Measurements from ENCODE around the gene CLEC16A.

CLEC16A gene

DNA sequence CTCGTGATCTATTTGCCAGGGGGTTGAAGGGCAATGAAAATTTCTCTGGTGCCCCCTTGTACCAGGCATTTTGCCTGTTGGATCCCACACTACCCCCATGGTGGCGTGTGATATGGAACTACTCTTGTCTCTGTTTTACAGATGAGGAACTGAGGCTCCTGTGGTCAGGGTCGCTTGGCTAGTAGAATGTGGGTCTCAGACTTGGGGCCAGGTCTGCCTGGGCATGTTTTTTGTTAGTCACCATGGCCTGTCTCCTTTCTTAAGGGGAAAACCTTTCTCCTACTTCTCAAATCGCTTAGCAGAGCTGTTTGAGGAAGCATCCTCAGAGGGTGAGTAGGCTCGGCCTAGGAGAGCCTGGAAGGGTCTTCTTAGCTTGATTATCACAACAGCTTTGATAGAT is 51.2 kb downstream of the CLEC16A start:
- DNase-seq: no peak

DNA sequence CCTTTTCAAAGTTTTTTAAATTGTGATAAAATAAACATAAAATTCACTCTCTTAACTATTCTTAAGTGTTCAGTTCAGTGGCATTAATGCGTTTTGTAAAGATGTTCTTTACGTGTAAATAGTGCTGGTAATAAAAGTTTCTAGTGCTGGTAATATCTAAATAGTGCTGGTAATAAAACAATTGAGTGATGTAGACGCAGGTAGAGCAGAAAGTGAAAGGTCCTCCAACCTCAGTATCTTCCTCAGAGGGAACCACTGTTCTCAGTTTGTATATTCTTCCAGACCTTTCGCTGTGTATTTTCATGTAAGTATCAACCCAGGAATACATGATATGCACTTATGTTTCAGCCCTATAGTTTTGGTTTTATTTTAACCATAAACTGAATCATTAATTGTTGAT is 53.1 kb downstream of the CLEC16A start:
- DNase-seq: no peak

DNA sequence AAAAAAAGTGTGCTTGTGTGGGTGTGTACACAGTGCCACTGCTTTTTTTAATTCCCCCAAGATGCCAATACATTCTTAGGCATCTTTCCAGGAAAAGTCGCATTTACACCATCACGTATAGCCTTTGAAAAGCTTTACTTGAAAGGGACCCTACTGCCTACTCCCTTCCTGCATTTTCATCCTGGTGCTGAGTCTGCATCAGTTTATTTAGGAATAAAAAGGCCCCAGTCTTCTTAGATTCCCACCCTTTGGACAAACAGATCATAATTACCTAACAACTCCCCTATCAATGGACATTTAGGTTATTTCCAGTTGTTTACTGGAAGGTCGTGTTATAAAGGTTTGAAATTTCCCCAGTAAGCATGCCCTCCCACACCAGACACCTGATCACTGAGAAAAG is 54.9 kb downstream of the CLEC16A start:
- DNase-seq: no peak

DNA sequence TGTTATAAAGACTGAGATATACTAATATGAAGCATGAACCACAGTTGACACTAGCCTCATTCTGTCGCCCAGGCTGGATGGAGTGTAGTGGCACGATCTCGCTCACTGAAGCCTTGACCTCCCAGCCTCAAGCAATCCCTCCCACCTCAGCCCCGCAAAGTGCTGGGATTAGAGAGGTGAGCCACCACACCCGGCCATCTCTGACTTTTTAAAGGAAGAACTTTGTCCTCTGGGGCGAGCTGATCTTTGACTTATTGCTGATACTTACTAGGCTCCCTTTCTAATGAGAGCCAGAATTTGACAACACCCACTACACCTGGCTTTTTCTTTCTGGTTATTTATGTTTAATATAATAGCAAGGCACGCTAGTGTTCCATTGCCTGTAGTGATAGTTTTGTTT is 57.2 kb downstream of the CLEC16A start:
- DNase-seq: no peak

DNA sequence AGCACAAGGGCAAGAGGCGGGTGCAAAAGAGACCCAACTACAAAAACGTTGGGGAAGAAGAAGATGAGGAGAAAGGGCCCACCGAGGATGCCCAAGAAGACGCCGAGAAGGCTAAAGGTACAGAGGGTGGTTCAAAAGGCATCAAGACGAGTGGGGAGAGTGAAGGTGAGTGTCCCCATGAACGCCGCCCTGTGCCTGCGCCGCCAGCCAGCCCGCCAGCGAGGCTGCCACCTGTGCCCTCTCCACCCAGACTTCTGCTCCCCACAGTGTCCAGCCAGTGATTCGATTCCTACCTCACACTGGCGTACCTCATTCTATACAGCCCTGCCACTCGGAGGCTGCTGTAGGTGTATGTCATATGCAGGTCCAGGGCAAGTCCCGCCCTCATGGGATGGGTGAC is 58.8 kb downstream of the CLEC16A start:
- no peak for DNase-seq

DNA sequence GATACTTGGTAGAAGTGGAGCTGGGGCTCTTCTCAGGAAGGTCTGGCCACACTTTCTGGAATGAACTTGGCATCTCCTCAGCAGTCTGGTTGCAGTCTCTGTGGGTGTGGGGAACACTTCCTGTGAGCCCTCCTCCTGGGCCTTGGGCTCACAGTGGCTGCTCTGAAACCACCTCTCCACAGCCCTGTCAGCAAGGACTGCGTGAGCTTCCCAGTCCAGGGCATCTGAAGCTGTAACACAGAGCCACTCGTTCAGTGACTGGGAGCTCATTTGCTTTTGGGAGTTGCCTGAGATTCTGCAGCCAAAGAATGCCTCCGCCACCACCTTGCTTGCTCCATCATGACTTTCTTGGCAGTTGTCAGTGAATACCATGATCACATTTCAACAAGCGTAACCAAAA is 60.0 kb downstream of the CLEC16A start:
- no peak for DNase-seq

DNA sequence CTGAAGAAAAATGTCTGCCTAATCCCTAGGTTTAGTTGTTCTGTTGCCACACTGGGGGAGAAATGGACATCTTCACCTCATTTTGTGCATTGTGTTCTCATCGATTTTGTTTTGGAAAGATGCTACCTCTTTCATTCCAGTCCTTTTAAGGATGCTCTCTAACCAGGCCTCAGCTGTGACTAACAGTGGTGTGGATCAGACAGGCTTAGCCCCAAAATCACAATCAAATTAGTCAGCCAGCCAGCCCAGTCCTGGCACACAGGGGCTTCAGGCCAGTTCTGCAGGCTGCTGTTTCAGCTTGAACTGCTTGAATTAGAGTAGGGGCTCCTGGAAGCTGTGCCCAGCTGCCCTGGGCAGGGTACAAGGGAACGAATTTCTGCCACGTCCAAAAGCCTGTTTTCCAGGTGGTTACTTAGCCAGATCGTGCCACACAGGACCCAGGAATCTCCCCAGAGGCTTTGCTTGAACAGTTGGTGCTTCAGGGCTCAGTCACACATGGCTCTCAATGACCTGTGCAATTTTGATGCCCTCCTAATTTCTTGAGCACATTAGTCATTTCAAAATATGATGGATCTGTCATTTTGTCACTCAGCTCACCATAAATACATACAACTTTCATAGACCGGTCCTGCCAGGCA is 60.7 kb downstream of the CLEC16A start:
- peak; percentile 30 for DNase-seq

DNA sequence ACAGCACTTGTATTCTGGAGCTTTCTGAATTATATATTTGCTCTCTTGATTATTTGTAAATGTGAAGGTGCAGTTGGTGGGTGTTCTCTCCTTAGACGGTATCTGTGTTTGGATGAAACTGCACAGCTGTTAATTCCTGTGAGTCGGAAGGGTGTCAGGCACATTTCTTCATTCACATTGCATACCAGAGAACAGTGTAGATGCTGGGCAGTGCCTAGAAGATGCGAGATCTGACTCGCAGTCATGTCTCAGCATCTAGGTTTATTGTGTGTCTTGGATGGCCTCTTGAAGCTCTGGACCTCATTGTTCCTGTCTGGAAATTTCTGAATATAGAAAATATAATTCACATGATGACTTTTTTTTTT is 61.2 kb downstream of the CLEC16A start:
- no peak for DNase-seq

DNA sequence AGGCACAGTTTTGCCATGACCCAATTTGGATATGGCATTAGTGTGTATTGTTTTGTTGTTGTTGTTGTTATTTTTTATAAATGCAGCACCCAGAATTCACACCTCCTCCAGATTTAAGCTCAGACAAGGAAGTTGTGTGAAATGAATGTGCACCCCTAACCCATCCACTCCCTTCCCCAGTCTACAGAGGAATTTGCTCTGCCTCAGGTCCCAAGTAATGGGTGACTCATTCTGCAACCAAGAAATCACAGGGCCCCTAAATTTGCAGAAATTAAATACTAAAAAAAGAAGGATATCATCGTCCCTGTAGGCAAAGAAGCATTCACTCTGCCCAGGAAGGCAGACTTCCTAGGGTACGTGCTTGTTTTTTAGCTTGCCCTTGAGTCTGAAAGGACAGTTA is 62.3 kb downstream of the CLEC16A start:
- DNase-seq: peak; percentile 50

DNA sequence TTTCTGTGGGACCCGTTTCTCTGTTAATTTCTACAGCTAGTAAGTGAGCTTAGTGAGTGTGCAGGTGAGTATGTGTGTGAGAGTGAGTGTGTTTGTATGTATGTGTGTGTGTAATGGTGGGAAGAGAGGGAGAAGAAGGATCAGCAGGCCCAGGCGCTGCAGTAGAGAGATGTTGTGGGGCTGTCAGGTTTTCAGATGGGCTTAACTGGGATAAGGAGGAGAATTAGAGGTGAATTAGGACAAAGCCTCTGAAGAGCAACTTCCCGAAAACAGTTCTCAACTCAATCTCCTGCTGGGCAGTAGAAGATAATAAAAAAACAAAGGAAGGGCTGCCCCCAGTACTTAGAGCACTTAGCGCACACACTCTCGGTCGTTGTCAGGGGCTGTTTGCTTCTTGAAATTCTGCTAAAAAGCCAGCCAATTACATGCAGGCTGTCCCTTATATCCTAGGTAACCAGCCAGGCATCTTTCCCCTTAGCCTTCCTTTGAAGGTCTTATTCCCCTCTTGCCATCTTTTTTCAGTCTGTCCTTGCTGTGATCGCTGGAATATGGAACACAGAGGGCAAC is 63.4 kb downstream of the CLEC16A start:
- no peak for DNase-seq

DNA sequence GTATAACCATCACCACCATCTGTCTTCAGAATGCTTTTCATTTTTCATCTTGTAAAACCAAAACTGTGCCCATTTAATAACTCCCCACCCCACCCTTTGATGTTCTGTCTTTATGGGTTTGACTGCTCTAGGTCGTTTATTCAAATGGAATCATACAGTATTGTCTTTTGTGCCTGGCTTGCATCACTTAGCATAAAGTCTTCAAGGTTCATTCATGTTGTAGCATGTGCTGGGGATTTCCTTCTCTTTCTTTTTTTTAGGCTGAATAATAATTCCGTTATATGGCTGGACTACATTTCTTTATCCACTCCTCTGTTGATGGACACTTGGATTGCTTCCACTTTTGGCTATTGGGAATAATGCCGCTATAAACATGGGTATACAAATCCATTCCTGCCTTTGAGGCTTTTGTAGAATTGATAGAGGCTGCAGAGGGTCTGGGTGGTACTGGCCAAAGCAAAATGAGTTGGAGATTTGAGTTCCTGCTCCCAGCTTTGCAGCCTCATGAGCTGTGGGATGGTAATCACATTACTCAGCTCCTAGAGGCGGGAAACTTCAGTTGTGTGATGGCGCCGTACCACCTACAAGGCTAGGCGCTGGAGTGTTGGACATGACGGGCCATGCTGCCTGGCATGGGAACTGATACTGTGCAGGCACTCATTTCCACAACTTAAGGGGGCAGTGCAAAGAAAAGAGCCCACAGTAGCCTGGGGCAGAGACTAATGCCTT is 64.8 kb downstream of the CLEC16A start:
- DNase-seq: no peak

DNA sequence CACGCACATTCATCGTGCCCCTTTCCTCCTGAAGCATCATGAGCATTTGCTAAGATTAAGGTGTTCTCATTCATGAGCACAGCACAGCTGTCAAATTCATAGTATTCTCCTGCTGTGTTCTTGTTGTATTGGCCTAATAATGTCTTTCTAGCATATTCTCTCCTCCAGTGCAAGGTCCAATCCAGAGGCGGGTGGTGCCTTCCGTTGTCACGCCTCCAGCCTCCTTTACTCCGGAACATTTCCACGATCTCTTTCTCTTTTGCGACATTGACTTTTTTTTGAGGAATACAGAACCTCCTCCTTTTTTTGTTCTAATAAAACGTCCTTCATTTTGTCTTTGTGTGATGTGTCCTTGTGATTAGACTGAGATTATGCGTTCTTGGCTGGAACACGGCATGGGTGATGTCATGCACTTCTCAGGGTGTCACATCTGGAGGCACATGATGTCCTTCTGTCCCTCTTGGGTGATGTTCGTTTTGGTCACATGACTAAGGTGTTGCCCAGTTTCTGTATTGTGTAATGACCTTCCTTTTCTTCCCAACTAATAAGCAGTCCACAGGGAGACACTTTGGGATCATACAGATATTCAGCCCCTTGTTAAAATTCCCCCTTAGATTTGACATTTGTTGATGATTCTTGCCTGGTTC is 66.3 kb downstream of the CLEC16A start:
- no peak for DNase-seq

DNA sequence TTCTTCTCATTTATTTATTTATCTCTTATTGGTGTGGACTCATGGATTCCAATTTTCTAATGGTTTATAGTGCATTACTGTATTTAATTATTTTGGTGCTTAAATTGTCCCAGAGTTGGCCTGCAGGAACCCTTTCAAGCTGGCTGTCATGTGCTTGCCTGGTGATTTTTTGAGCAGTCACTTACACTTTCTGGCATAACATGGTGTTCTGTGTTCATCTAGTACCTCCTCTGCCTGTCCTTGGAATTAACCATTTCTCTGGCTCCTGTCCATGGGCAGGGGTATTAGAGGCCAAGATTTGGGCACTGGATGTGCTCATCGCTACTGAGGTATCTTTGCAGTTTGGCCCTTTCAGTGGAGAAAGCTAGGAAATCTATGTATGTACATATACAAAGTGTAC is 67.0 kb downstream of the CLEC16A start:
- no peak for DNase-seq

DNA sequence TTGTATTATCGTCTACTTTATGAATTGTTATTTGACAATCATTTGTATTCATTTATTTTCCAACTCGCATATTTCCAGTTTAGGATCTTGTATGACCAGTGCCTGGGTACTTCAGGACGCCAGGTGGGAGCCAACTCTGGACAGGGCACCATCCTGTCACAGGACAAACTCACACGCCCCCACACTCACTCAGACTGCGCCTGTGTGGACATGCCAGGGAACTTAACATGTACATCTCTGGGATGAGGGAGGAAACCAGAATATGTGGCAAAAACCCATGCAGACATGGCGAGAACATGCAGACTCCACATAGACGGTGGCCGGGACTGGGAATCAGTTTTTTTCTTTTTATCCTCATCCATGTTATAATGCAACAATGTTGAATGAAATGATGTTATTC is 68.5 kb downstream of the CLEC16A start:
- no peak for DNase-seq

DNA sequence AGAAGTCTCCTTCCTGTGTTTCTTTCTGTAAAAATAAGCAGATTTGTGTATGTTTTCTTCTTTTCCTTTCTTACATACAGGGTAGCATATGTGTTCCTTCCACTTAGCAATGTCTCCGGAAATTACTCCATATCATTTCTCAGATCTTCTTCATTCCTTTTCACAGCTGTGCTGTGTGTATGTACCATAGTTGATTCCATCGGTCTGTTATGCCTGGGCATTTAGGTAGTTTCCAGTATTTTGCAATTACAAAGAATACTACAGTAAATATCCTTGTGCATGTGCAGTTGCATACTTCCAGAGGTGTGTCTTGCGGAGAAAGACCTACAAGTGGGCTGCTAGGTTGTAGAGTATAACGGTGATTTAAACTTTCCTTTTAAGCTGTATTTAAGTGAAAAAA is 69.8 kb downstream of the CLEC16A start:
- no peak for DNase-seq

DNA sequence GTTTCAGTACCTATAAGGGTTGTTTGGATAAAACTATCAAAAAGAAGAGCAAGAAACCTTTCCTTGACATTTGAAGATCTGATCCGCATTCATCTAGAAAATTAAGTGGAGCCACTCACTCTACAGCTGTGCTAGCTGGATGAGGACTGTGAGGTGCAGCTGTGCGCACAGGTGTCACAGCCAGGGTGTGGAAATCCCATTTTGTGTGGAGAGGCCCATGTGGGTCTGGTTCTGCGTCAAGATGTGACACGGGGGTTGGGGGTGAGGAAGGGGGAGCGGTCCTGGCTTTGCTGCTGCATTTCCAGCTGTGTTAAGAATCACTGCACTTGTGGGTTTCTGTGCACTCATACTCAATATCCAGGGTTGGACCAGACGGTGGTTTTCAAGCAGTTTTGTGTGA is 70.7 kb downstream of the CLEC16A start:
- no peak for DNase-seq

DNA sequence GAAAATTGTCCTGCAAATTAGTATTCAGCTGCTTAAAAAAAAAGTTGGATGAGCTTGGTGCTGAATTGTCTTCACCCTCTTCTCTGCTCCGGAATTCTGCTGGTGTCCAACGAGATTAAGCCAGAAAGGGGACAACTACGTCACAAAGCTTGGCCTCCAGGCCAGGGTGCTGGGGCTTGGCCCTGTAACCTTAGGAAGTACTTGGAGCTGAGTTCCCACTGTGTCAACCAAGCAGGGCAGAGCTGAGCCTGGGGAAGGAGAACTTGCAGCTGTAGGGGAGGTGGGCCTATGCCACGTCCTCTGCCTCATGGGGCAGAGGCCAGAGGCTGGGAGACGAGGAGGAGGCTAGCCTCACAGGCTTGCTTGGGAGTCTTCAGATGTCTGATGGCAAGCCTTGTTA is 71.2 kb downstream of the CLEC16A start:
- no peak for DNase-seq

DNA sequence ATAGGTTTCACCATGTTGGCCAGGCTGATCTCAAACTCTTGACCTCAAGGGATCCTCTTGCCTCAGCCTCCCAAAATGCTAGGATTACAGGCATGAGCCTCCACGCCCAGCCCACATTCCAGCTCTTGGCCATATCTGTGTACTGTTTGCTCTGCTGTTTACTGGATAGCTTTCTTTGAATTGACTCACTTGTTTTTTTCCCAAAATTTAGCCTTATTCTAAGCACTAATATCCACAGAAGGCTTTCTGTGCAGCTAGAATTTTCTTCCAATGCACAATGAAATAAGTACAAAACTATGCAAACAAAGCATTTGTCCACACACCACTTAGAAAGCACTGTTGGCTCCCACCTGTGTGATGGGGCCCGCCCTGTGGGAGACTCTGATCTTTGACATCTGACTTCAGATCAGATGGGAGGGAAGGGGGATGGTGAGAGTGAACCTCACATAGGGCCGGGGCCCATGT is 72.2 kb downstream of the CLEC16A start:
- no peak for DNase-seq

DNA sequence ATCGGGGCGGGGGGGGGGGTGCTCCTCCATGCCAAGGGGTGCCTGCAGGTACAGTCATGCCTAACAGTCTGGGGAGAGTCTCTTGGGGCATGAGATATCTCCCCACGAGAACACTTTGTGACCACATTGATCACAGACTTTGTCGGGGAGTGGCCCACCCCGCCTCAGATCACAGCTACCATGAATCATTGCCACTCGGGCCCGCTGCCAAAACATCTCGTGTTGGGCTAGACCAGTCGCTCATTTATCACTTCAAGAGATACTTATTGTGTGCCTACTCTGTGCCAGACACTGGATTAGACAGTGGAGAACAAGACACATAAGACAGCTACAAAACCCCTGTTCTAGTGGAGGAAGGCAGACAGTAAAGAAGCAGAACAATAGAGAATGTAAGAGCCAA is 72.6 kb downstream of the CLEC16A start:
- no peak for DNase-seq

DNA sequence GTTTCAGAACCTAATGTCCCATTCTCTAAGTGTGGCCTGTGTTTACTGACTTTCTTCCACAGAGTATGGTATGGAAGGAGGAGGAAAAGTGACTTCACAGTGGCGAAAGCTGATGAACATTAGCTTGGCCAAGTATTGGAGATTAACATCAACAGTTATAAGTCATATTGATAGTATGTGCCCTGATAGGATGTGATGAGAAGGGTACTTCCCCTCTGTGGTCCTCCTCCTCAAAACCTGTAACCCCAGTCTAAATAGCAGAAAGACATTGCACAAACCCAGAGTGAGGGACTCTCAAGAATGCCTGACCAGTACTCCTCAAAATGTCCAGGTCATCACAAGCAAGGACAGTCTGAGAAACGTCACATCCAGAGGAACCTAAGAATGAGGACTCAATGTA is 73.1 kb downstream of the CLEC16A start:
- no peak for DNase-seq

DNA sequence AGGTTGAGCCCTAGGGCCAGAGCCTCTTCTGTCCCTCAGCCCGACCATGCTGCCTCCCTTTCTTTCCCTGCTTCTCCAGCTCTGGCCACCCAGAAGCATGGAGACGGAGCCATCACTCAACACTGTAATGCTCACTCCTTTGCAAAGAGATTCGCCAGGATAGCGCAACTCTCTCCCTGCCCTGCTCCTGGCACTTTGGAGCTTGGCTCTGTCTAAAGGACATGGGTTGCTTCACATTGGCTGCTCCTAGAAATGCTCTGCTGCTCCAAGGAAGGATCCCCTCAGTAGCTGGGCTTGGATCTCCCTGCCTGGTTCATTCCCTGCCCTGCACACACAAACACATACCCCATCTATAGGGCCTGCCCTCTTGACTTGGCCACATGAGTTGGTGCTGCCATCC is 76.0 kb downstream of the CLEC16A start:
- DNase-seq: no peak

DNA sequence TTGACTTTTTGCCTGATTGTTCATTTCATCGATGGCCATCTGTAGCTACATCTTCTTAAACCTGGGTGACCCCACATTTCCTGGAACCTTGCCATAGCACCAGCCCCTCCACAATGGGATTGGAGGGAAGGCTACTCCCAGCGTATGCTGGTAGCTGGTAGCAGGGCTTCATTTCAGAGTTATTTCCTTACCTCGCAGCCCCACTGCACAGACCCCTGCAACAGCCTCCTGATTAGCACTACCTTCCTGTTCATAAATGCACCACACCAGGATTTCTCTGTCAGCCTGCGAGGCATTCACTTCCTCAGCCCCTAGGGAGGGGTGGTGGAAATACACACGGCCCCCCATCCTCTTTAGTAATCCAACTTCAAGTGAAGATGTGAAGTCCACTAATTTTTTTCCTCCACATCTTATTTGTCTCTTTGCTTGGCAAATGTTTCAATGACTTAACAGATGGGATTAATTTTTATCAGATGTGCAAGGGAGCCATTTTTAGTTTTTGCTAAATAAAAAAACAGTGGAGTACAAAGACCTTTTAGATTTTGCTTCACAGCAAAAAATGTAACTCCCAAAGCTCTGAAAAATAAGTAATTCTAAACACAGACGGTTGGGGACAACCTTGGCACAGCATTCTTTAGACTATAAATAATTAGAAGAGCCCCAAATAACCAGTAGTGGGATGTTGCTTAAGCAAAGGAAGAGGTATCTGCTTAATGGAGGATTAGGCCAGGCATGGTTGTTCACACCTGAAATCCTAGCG is 76.6 kb downstream of the CLEC16A start:
- DNase-seq: no peak

DNA sequence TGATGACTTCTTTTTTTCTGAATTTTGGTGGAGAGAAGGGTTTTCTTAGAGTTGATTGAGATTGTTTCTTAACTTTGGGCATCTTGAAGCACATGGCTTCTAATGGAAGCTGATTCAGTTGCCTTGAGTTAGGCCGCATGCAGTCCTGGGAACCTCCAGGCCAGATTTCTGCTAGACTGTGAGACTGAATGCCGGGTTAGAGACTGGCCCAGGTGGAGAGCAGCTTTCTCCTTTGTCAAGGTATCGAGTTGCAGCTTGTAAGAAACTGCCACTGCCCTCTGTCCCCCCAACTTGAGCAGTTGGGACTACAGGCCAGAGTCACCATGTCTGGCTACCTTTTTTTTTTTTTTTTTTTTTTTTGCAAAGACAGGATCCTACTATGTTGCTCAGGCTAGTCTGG is 77.6 kb downstream of the CLEC16A start:
- no peak for DNase-seq

All from activated CD4-positive, alpha-beta T cell treated with anti-CD3 and anti-CD28 coated beads, Interleukin-10, Interleukin-2, amounts not matched to agents 100 ng/mL and 50 ng/mL, durations not matched to agents 16 hours and 8 hours (primary cell).